ENCODE measurements around the gene IWS1. TPM values are rescaled to one million over a fixed set of nuclear protein-coding genes. Genes with fewer than 3 reads are reported as not detected.

Gene IWS1
- total and polyA plus RNA-seq, 10 donors: 18.8 to 59.7 (median 43.3) TPM

DNA sequence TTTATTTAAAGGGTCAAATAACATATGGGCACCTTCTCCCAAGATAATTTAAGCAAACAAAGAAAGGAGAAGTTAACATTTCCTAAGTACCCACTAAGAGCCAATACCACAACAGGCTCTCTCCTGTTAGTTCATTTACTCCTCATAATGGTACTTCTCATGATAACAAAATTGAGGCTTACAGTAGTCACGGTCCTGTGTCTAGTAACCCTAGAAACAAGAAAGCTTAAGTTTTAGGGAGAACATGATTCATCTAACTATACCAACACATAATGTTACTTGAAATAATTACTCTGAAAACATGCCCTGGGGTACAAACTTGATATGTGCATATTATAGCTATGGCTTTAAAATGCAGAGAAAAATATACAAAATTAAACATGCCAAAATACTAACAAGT, 19.8 kb downstream of the IWS1 start:
- Histone ChIP-seq H3K36me3 (peaks cover 5 to 57% (median 39%) of the 10 kb centered on the region in 6 donors), H3K4me3 (no peak overlapping the region), H3K4me1 (peaks cover 12 to 71% (median 40%) of the 10 kb centered on the region in 6 donors), H3K27ac (peak overlapping the region in 1 of 8 donors; percentile 1), H3K27me3 (replicated peaks in 1 of 7) (no peaks in the 10 kb centered on the region), H3K9me3 (no peaks in the 10 kb centered on the region)
- no peak for TF ChIP-seq CTCF (IDR thresholded peaks at IDR 0.05 in 8 of 11, conservative IDR thresholded peaks at IDR 0.05 in 3 of 11)
- no peak for TF ChIP-seq POLR2AphosphoS5 (IDR thresholded peaks at IDR 0.05)
- no peak for TF ChIP-seq POLR2A (IDR thresholded peaks at IDR 0.05)
- WGBS, 5 donors: 46 to 83% (median 53%) methylated on average over 1 of the region's 1 CpG
- no peak for DNase-seq
- intact Hi-C loops (cut with DNase I; ENCODE audit: low total_unique reads): no loop called here

GRCh38 chr2:127504552-127505430, 21.5 kb downstream of the IWS1 start:
- intact Hi-C loops (cut with DNase I; ENCODE audit: low total_unique reads): no loop called here
- Histone ChIP-seq H3K27ac (no peak overlapping the region), H3K27me3 (replicated peaks in 1 of 7) (no peaks in the 10 kb centered on the region), H3K36me3 (peaks cover 10 to 63% (median 52%) of the 10 kb centered on the region in 6 donors), H3K9me3 (no peaks in the 10 kb centered on the region), H3K4me3 (no peak overlapping the region), H3K4me1 (peaks cover 12 to 53% (median 32%) of the 10 kb centered on the region in 6 donors)
- no peak for DNase-seq
- TF ChIP-seq POLR2A (IDR thresholded peaks at IDR 0.05) (no peak), POLR2AphosphoS5 (IDR thresholded peaks at IDR 0.05) (no peak), CTCF (IDR thresholded peaks at IDR 0.05 in 8 of 11, conservative IDR thresholded peaks at IDR 0.05 in 3 of 11) (no peak)
- WGBS, 5 donors: 70 to 92% (median 87%) methylated on average over 11 of the region's 11 CpGs

DNA sequence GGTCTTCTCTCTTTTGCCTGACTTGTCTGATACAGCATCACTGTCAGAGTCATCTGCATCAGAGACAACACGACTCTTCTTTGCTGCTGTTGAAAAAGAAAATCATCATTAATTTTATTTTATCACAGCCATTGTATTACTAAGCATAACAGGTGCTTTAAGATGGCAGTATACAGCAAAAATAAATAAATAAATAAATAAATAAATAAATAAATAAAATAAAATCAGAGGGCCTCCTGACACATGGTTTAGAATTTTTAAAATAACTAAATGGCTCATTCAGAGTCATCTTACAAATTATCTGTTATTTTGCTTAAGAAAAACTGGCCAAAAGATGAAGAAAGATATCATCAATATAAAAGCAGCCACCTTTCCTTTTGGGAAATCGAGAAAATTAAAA, 22.8 kb downstream of the IWS1 start:
- Histone ChIP-seq H3K4me1 (peaks cover 6 to 45% (median 21%) of the 10 kb centered on the region in 6 donors), H3K4me3 (no peak overlapping the region), H3K36me3 (peaks cover 10 to 76% (median 59%) of the 10 kb centered on the region in 6 donors), H3K27ac (no peak overlapping the region), H3K27me3 (replicated peaks in 1 of 7) (no peaks in the 10 kb centered on the region), H3K9me3 (no peaks in the 10 kb centered on the region)
- DNase-seq: no peak
- TF ChIP-seq POLR2A (IDR thresholded peaks at IDR 0.05) (no peak), CTCF (IDR thresholded peaks at IDR 0.05 in 8 of 11, conservative IDR thresholded peaks at IDR 0.05 in 3 of 11) (no peak), POLR2AphosphoS5 (IDR thresholded peaks at IDR 0.05) (no peak)
- intact Hi-C loops (cut with DNase I; ENCODE audit: low total_unique reads): no loop called here
- WGBS, 5 donors: 94 to 99% (median 97%) methylated on average over 2 of the region's 2 CpGs

- Histone ChIP-seq H3K27ac (no peak overlapping the region), H3K27me3 (replicated peaks in 1 of 7) (no peaks in the 10 kb centered on the region), H3K4me3 (no peak overlapping the region), H3K36me3 (peaks cover 6 to 100% (median 80%) of the 10 kb centered on the region in 6 donors), H3K9me3 (no peaks in the 10 kb centered on the region), H3K4me1 (peaks cover 0 to 8% (median 0%) of the 10 kb centered on the region in 6 donors)
- no peak for DNase-seq
- 76 to 95% (median 87%) methylated on average over 2 of the region's 2 CpGs for WGBS, 5 donors
- intact Hi-C loops (cut with DNase I; ENCODE audit: low total_unique reads): no loop called here
- TF ChIP-seq CTCF (IDR thresholded peaks at IDR 0.05 in 8 of 11, conservative IDR thresholded peaks at IDR 0.05 in 3 of 11) (no peak), POLR2AphosphoS5 (IDR thresholded peaks at IDR 0.05) (no peak), POLR2A (IDR thresholded peaks at IDR 0.05) (no peak)
Measured at GRCh38 chr2:127498386-127498785, 27.9 kb downstream of the IWS1 start.
